ENCODE data around the gene ANAPC4. TPM values are rescaled to one million over a fixed set of nuclear protein-coding genes. Genes with fewer than 3 reads are reported as not detected.

The ANAPC4 gene
- total and polyA plus RNA-seq, 2 of the 13 experiments (the other 11 are each of a cell fraction or from before 2014, with no cell fraction given), result 14.5 to 30.2 TPM

DNA sequence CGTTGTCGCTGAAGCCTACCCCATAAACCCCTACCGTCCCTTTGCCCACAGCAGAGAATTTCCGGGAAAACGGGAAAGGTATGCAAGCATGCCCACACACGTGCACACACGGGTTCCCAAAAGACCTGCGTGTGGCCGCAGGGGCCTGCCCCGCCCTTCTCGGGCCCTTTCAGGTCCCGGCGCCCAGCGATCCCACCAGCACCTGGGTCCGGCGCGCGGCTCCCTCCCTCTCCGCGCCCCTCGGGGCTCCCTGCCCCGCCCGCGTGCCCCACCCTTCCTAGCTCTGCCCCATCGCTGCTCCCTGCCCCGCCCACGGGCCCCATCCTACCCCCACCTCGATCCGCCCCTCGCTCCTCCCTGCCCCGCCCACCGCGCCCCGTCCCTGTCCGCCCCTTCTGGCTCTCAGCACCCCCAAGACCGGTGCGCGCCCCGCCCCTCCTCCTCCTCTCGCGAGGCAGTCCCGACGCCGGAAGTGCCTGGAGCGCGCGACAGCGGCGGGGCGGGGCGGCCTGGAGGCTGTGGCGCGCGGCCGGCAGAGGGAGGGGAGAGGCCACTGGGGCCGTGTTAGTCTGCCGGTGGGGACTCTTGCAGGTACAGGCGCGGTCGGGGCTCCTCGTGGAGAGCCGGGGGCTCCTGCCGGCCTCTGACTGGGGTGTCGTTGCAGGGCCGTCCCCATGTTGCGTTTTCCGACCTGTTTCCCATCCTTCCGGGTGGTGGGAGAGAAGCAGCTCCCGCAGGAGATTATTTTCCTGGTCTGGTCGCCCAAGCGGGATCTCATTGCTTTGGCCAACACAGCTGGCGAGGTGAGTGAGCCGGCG is at the start of gene ANAPC4 (continued):
- no peak for TF ChIP-seq NFAT5 (CRISPR knock-in tag; IDR thresholded peaks at IDR 0.05)
- no peak for TF ChIP-seq CENPX (CRISPR knock-in tag; IDR thresholded peaks at IDR 0.05)
- TF ChIP-seq ASH2L (IDR thresholded peaks at IDR 0.05; ENCODE audit: insufficient read length, low read depth, low read length), result peak; percentile 76
- TF ChIP-seq KMT2A (CRISPR knock-in tag; IDR thresholded peaks at IDR 0.05), result no peak
- TF ChIP-seq, protein P1, sequence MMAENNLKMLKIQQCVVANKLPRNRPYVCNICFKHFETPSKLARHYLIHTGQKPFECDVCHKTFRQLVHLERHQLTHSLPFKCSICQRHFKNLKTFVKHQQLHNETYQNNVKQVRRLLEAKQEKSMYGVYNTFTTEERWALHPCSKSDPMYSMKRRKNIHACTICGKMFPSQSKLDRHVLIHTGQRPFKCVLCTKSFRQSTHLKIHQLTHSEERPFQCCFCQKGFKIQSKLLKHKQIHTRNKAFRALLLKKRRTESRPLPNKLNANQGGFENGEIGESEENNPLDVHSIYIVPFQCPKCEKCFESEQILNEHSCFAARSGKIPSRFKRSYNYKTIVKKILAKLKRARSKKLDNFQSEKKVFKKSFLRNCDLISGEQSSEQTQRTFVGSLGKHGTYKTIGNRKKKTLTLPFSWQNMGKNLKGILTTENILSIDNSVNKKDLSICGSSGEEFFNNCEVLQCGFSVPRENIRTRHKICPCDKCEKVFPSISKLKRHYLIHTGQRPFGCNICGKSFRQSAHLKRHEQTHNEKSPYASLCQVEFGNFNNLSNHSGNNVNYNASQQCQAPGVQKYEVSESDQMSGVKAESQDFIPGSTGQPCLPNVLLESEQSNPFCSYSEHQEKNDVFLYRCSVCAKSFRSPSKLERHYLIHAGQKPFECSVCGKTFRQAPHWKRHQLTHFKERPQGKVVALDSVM (CRISPR knock-in tag; IDR thresholded peaks at IDR 0.05), result peak; percentile 66
- TF ChIP-seq TFDP1 (CRISPR knock-in tag; IDR thresholded peaks at IDR 0.05; ENCODE audit: borderline replicate concordance), result peak; percentile 67; the same call in 1 of the 2 replicates
- TF ChIP-seq ZNF282 (IDR thresholded peaks at IDR 0.05; ENCODE audit: partially characterized antibody), result no peak
- TF ChIP-seq SNAPC4 (CRISPR knock-in tag; IDR thresholded peaks at IDR 0.05), result no peak
- TF ChIP-seq, protein P2, sequence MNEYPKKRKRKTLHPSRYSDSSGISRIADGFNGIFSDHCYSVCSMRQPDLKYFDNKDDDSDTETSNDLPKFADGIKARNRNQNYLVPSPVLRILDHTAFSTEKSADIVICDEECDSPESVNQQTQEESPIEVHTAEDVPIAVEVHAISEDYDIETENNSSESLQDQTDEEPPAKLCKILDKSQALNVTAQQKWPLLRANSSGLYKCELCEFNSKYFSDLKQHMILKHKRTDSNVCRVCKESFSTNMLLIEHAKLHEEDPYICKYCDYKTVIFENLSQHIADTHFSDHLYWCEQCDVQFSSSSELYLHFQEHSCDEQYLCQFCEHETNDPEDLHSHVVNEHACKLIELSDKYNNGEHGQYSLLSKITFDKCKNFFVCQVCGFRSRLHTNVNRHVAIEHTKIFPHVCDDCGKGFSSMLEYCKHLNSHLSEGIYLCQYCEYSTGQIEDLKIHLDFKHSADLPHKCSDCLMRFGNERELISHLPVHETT (CRISPR knock-in tag; conservative IDR thresholded peaks at IDR 0.05), result no peak
- TF ChIP-seq CENPT (CRISPR knock-in tag; IDR thresholded peaks at IDR 0.05; ENCODE audit: low read depth), result no peak
- no peak for TF ChIP-seq ZNF780A (CRISPR knock-in tag; IDR thresholded peaks at IDR 0.05)
